HepG2 (cell line): ENCODE results near the gene CLIC3.

Source experiments
- CTCF ChIP-seq: sonication (generic); formaldehyde crosslinking; IDR thresholded peaks from 2 replicates; pipeline ENCODE4 v1.5.0; 2020; ENCODE audit warnings: mild to moderate bottlenecking, missing genetic modification reagents, moderate library complexity
- IRF9 ChIP-seq: sonication (generic); formaldehyde crosslinking; IDR thresholded peaks from 2 replicates; pipeline ENCODE4 v1.8.0; 2022; ENCODE audit warnings: missing genetic modification reagents, mild to moderate bottlenecking, borderline replicate concordance
- TFAP4 ChIP-seq: sonication (generic); IDR thresholded peaks from 2 replicates; pipeline ENCODE4 v1.6.1; 2016; ENCODE audit warnings: low read depth, borderline replicate concordance
- ZBTB26 ChIP-seq: IDR thresholded peaks from 2 replicates; pipeline ENCODE4 v1.6.1; 2016; ENCODE audit warnings: missing compliant biosample characterization, missing genetic modification reagents, borderline replicate concordance
- ZFX ChIP-seq: sonication (generic); formaldehyde crosslinking; IDR thresholded peaks from 2 replicates; pipeline ENCODE4 v1.4.0; 2020; ENCODE audit warnings: mild to moderate bottlenecking, low read depth, missing genetic modification reagents, moderate library complexity
- ZNF580 ChIP-seq: IDR thresholded peaks from 2 replicates; pipeline ENCODE4 v1.6.1; 2016; ENCODE audit warnings: low read depth, borderline replicate concordance

- TF ChIP-seq CTCF (CRISPR knock-in tag), result no peak
- TF ChIP-seq ZFX (CRISPR knock-in tag), result no peak
- no peak for TF ChIP-seq IRF9 (CRISPR knock-in tag)
- TF ChIP-seq ZBTB26 (CRISPR knock-in tag), result no peak
- no peak for TF ChIP-seq ZNF580 (CRISPR knock-in tag)
- no peak for TF ChIP-seq TFAP4
Observed at GRCh38 chr9:137011907-137012675, 15.7 kb upstream of the CLIC3 start.
